Muscle of back (tissue), 13 donors: ENCODE data around the gene PIWIL4. TPM values are rescaled to one million over a fixed set of nuclear protein-coding genes. Genes with fewer than 3 reads are reported as not detected.

Experiments used
- DNase-seq, 3 donors: peaks; one replicate each; pipeline versions ENCODE4 v3.0.0 to v3.0.0-alpha.2; 2013
- long read RNA-seq, 9 donors: transcript quantifications; one replicate each; lab custom pipeline, GENCODE V29; 2026
- polyA plus RNA-seq, 10 donors: library from polyadenylated mRNA; unstranded; fragments of 120-200 nt; gene quantifications; one replicate each; pipeline ENCODE4 v1.2.1, GENCODE V29; 2013; ENCODE audit not compliant: insufficient read length in 10 of 10

PIWIL4 gene
- 1 to 10 TPM; 3.1 to 6.8 (median 4.6) TPM for polyA plus RNA-seq
- long read RNA-seq, donor 1 = 0 reads
- long read RNA-seq, donor 2 = 0 reads
- long read RNA-seq, donor 3 = 0 reads
- long read RNA-seq, donor 4 = 0 reads
- long read RNA-seq, donor 5 = 0 reads
- long read RNA-seq, donor 6 = 0 reads
- long read RNA-seq, donor 7 = 0 reads
- long read RNA-seq, donor 8 = 0 reads
- long read RNA-seq, donor 9 = 0 reads

DNA sequence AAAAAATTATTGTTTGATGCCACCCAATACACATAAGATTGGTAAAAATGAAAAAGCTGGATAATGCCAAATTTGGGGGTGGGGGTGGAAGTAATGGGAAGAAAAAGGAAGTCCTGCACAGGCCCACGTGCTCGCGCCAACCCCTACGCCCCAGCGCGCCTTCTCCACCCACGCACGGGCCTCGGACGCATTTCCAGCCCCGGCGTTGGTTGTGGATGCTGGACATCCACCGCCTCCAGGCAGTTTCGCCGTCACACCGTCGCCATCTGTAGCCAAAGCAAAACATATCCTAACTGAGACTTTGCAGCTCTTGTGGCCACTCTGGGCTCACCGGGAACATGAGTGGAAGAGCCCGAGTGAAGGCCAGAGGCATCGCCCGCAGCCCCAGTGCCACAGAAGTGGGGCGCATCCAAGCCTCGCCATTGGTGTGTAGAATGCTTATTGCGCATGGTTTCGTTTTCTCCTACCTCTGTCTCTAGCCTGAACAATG, at the start of gene PIWIL4:
TSS of gene PIWIL4 (plus strand) at position 188 of the 490 bp plus-strand sequence. CDS start at position 339, 151 bp downstream.
- DNase-seq = no peak

DNA sequence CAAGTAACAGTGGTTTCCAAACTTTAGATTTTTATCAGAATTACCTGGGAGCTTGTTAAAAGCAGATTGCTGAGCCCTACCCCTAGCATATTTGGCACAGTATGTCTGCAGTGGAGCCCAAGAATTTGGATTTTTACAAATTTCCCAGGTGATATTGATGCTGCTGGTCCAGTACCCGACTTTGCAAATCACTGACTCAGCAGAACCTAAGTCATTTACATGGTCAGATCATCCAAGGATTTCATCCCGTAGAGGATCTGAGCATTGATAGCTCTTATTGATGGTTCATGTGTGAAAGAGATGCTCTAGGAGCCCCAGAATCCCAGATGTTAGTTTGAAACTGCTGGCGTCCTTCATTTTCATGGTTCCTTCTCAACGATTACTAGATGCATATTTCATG, 48.9 kb upstream of the PIWIL4 start:
- DNase-seq = no peak

DNA sequence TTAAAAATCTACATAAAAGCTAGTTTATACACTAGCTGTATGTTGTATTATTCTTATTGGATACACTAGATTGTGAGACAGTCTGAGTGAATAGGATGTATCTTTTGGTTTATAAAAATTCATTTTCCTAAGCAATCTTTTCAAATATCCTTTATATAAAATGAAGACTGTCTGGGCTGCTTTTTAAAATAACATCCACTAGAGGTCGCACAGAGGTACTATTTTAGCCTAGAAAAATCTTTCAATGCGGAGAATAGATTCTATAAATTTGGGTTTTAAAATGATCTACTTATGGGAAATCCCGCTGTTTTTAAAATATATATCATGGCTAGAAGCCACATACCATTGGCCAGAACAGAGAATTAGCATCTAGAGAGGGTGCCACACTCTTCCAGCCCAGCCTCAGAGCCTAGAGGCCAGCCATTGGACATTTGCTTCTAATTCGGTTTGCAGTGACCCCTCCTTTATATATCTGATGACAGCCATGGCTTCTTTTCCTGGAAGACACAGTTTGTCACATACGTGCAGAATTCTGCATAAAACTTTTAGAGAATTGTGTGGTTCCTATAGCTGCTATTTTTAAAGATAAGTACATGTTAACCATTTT, 47.6 kb upstream of the PIWIL4 start:
- DNase-seq = peak; percentile 32 to 71 (median 53)

DNA sequence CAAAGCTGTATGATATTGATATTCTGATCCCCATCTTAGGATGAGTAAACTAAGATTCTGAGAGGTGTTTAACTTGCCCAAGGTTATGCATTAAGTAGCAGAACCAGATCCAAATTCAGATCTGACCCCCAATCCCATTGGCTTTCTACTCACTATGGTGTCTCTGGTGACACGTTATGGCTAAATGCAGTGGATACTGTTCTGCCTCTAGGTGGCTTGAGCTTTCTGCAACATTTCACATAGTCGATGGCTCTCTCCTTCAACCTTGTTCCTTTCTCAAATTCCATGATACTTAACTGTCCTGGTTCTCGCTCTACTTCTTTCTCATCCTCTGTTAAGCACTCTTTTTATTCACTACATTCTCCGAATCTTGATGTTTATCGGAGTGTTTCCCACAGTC, 45.5 kb upstream of the PIWIL4 start:
- DNase-seq = no peak

DNA sequence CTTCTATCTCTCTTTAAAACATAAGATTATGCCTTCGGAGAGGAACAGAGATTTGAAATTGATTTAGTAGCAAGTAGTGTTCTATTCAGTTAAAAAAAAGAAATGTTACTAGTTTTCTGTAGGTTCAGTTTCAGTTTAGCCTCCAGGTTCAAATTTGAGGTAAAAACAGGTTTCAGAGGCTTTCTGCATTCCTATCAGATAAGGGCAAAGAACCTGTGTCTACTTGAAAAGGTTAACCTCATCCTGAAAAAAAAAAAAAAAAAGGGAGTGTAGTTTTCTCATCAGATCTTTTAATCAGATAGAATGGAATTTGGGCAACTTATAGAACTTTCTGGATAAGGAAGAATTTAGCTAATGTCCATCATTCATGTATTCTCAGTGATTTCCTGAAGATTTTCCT, 42.8 kb upstream of the PIWIL4 start:
- no peak for DNase-seq

DNA sequence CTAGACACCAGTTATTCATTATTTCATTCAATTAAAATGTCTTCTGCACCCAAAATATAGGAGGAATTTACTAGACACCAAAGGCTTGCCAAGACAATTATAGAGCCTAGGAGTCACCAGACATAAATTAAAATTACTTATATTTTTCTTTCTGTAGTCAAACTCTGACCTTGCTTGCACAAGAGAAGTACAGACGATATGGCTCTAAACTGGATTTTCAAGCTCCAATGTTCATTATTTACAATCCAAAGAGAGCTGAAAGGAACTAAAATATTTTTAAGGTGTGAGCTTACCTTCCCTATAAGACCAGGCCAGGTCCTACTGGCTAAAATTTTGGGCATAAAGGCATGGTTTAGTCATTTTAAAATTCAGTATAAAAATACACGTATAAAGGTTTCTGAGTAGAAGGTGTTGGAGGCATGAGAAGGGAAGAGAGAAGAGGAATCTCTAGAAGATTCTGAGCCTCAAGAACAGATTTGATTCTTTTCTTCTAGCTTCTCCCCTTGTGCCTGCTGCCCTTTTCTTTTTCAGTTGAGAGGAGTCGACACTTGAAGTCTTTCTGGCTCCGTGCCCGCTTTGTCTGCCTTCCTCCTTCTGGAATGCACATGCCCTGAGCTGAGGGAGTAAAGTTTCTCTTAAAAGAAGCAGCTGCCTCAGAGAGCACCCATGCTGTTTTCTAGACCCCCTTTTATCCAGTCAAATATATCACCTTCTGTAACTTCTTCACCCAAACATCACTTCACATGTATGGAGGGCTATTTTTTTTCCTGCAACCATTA, 41.4 kb upstream of the PIWIL4 start:
- DNase-seq = peak; percentile 47 to 67 (median 47)

DNA sequence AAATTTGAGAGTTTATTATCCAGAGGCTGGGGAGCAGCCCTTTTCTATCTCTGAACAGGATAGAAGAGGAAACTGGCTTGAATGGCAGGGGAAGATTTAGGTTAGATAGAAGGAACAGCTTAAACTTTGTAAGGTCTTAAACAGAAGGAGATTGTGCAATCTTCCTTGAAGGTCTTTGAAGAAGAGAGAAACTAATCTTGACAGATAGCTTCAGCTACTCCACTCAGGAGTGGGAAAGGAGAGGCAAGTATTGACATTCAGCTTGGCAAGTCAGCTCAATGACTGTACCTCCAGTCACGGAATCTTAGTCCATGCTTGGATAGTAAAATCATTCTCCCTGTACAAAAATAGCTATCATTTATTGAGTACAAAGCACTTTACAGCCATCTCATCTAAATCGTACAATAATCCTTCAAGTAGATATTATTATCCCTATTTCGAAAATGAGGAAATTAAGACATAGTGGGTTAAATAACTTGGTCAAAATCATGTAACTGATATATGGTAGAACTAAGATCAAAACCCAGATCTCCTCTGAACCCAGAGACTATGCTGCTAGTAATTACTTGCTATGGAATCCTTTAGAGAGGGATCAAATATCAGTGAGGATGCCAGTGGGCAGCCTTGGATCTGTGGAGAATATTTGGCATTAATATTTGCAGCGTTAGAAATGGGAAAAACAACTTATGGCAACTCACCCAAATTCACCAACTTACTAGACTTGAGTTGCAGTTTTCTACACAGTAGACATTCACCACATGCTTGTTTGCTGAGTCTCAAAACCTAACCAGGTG, 40.3 kb upstream of the PIWIL4 start:
- no peak for DNase-seq

DNA sequence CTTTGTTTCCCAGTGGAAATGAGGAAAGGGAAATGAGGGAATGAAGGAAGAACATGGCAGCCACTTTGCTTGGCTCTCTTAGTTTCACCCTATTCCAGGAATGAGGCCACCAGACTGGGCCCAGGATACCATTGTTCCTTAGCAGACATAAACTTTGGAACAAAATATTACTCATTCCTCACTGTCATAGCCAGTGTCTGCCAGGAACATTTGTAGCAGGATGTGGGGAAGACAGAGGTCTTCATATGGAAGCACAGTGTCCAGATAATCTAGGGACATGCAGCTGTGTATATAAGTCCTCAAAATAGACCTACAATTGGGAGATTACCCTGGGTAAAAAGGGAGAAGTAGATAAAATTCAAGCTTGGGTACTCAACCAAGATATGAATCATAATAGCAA, 38.6 kb upstream of the PIWIL4 start:
- DNase-seq = no peak

DNA sequence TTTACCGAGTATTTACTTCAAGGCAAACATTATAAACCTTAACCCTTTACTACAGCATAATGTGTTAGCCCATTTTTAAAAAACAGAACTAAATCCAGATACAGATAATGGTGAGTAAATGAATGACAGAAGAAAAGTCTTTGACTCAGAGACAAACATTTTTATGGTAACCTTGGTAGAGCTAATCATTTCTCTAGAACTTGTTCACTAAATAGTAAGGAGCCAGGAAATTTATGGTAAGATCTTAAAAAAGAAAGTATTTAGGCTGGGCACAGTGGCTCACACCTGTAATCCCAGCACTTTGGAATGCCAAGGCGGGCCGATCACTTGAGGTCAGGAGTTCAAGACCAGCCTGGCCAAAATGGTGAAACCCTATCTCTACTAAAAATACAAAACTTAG, 35.0 kb upstream of the PIWIL4 start:
- no peak for DNase-seq

DNA sequence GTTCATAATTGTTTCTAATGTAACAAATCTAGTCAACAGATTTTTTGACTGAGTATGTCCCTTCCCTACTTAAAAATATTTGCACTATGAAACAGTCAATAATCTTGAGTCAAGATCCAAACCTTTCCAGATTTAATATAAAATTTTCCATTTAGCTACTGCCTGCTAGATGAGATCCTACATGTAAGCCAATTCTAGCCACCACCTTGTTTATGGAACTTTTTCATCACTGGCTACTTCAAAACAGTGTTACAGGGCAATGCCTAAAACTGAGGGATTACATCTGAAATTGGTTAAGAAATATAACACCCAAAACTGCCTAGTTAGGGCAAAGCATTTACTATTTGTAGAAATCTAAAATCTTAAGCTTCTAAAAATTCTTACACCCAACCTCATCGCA, 34.0 kb upstream of the PIWIL4 start:
- peak in 2 of 3 donors; percentile 19 to 52 for DNase-seq

DNA sequence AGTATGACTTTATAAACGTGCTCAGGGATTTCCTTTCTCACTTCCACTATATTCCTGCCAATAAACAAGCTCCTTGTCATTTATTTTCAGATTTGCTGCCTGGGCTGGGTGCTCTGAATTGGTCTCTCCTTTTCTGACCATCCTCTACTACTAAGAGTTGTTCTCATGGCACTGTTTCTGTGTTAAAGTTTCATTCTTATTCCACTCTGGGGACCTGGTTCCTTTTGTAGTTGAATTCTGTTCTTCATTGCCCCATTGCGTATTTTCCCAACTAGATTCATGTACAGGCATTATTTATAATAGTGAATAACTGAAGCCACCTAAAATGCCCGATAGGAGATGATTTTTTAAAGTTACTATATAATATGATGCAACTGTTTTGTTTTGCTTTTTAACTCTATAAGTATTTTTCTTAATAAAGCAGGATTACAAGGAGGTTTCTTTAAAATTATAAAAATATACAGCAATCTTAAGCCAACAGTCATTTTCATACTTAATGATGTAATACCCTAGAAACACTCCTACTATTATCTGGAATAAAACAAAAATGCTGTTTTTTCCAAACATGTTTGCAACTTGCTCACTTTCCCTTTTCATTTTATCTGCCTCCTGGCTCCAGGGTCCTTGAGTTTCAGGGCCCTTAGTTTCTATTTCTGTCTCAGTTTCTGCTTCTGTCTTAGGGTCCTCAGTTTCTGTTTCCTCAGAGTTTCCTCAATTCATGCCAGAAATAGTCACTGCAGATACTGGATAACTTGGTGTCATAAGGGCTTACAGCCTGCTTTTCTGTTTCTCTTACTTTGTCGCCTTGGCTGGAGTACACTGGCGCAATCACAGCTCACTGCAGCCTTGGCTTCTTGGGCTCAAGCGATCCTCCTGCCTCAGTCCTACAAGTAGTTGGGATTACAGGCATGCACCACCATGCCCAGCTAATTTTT, 33.2 kb upstream of the PIWIL4 start:
- peak; percentile 41 to 64 (median 45) for DNase-seq

DNA sequence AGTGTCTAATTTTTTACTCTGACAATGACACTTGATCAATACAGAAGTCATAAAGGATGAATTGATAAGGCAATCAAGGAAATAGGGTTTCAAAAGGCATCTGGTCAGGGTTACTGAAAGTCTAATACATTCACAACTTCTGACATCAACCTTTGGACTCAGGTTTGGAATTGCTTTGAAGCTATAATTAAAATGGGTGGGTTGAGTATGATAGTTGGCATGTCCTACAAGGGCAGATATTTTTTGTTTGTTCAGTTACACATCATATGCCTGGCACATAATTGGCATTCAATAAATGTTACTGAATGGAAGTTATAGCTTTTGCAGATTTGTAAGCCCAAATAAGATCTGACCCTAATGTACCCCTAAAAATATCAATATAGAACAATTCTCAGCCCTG, 30.8 kb upstream of the PIWIL4 start:
- DNase-seq = no peak

DNA sequence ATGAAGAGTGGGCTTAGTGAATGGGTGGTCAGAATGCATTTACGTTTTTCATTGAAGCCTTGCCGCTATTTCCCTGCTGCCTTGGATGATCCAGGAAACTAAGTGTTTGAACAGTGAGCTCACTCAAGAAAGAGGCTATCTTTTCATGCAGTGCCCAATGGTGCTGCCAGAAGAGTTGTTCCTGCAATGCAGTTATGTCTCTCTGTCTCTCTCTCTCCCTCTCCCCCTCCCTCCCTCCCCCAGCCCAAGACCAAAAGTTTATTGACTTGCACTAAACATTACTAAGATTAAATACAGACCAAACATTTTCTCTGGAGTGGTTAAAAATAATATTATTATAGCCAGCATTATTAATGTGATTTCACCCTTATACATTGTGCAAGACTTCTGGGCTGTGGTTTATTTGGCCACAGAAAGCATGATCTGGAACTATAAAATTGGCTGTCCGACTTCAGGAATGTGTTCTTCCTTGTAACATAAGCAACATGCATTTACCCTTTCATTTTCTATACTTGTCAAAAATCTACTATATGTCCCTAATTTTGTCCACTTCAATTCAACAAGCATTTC, 30.1 kb upstream of the PIWIL4 start:
- DNase-seq = peak; percentile 34 to 58 (median 52)

DNA sequence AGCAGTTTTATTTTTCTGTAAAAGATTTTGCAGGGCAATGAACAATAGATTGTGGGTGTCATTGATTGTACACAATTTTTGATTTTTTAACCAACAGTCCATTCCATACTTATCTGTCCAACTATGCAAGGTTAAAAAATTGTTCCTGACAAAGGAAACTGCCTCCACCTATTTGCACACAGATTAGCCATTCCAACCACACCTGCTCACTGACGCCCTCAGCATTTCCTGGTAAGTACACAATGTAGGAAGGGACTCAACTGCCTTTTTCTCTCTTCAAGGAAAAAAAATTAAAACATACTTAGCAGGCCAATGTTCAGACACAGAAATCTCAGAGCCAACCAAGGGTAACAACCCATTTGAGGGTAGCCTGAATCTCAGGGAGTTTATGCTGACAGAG, 27.7 kb upstream of the PIWIL4 start:
- no peak for DNase-seq

DNA sequence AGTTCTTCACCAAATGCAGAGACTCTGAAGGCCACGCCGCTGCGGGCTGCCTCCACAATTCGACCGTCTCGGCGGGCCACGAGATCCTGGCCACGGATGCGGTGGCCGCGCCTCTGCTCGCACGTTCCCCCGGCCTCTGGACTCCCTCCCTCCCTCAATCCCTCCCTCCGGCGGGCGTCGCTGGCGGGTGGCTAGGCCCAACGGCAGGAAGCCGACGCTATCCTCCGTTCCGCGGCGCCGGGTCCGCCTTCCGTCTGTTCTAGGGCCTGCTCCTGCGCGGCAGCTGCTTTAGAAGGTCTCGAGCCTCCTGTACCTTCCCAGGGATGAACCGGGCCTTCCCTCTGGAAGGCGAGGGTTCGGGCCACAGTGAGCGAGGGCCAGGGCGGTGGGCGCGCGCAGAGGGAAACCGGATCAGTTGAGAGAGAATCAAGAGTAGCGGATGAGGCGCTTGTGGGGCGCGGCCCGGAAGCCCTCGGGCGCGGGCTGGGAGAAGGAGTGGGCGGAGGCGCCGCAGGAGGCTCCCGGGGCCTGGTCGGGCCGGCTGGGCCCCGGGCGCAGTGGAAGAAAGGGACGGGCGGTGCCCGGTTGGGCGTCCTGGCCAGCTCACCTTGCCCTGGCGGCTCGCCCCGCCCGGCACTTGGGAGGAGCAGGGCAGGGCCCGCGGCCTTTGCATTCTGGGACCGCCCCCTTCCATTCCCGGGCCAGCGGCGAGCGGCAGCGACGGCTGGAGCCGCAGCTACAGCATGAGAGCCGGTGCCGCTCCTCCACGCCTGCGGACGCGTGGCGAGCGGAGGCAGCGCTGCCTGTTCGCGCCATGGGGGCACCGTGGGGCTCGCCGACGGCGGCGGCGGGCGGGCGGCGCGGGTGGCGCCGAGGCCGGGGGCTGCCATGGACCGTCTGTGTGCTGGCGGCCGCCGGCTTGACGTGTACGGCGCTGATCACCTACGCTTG, 23.2 kb upstream of the PIWIL4 start, which contains the start of gene FUT4:
TSS of gene FUT4 (plus strand) at position 227 of the 951 bp plus-strand sequence. CDS start at position 440, 213 bp downstream.
- DNase-seq = peak; percentile 83 to 98 (median 91)

DNA sequence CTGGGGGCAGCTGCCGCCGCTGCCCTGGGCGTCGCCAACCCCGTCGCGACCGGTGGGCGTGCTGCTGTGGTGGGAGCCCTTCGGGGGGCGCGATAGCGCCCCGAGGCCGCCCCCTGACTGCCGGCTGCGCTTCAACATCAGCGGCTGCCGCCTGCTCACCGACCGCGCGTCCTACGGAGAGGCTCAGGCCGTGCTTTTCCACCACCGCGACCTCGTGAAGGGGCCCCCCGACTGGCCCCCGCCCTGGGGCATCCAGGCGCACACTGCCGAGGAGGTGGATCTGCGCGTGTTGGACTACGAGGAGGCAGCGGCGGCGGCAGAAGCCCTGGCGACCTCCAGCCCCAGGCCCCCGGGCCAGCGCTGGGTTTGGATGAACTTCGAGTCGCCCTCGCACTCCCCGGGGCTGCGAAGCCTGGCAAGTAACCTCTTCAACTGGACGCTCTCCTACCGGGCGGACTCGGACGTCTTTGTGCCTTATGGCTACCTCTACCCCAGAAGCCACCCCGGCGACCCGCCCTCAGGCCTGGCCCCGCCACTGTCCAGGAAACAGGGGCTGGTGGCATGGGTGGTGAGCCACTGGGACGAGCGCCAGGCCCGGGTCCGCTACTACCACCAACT, 22.4 kb upstream of the PIWIL4 start:
- peak in 1 of 3 donors; percentile 75 for DNase-seq

DNA sequence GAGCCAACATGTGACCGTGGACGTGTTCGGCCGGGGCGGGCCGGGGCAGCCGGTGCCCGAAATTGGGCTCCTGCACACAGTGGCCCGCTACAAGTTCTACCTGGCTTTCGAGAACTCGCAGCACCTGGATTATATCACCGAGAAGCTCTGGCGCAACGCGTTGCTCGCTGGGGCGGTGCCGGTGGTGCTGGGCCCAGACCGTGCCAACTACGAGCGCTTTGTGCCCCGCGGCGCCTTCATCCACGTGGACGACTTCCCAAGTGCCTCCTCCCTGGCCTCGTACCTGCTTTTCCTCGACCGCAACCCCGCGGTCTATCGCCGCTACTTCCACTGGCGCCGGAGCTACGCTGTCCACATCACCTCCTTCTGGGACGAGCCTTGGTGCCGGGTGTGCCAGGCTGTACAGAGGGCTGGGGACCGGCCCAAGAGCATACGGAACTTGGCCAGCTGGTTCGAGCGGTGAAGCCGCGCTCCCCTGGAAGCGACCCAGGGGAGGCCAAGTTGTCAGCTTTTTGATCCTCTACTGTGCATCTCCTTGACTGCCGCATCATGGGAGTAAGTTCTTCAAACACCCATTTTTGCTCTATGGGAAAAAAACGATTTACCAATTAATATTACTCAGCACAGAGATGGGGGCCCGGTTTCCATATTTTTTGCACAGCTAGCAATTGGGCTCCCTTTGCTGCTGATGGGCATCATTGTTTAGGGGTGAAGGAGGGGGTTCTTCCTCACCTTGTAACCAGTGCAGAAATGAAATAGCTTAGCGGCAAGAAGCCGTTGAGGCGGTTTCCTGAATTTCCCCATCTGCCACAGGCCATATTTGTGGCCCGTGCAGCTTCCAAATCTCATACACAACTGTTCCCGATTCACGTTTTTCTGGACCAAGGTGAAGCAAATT, 21.7 kb upstream of the PIWIL4 start:
- peak in 1 of 3 donors; percentile 31 for DNase-seq

DNA sequence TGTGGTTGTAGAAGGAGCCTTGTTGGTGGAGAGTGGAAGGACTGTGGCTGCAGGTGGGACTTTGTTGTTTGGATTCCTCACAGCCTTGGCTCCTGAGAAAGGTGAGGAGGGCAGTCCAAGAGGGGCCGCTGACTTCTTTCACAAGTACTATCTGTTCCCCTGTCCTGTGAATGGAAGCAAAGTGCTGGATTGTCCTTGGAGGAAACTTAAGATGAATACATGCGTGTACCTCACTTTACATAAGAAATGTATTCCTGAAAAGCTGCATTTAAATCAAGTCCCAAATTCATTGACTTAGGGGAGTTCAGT, 21.1 kb upstream of the PIWIL4 start:
- DNase-seq = no peak
